ENCODE data around the gene ADGRL3. TPM values are rescaled to one million over a fixed set of nuclear protein-coding genes. Genes with fewer than 3 reads are reported as not detected.

Gene ADGRL3
- polyA plus RNA-seq, 4 donors, result 24.8 to 61.0 (median 30.1) TPM

GRCh38 chr4:62023633-62024032 lies 823.5 kb downstream of the ADGRL3 start:
- no peak for DNase-seq (ENCODE audit: low read depth in 4 of 4, low spot score in 3 of 4)

GRCh38 chr4:62028745-62029144 lies 828.6 kb downstream of the ADGRL3 start:
- no peak for DNase-seq (ENCODE audit: low read depth in 4 of 4, low spot score in 3 of 4)

DNA sequence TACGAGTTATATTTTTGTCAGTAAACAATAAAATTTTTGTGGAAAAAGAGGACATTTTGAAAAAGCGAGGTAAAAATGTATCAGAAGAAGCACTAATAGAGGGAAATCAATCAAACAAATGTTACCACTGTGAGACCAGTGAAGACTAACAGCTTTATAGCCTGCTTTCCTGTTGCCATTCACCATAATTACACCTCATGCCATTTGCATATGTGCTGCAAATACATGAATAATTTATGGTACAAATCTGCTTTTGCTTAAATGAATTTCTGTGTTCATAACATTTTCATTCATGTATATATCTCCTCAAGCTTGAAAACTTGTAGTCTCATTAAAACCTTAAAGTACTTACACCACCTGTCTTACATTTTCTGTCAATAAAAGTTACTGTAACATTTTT lies 830.8 kb downstream of the ADGRL3 start:
- no peak for DNase-seq (ENCODE audit: low read depth in 4 of 4, low spot score in 3 of 4)

- DNase-seq (ENCODE audit: low read depth in 4 of 4, low spot score in 3 of 4), result peak in 1 of 4 donors; percentile 16
Measured at GRCh38 chr4:62037571-62037970, 837.4 kb downstream of the ADGRL3 start.

DNA sequence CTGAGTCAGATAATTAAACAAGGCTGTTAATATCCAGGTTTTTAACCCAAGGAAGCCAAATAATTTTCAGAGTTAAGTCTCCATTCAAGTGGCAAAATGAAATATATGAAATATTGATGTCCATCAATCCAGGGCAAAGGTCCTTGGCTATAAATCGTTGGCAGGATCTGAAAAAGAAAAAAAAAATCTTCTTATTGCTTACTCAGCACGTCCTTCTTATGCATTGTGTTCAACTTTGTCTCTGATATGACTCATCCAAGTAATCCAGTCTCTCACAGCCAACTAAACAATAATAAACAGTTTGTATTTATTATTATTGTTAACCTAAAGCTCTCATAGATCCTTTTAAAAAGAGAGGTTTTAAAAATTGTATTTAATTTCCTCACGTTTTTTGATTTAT lies 851.2 kb downstream of the ADGRL3 start:
- DNase-seq (ENCODE audit: low read depth in 4 of 4, low spot score in 3 of 4), result no peak

DNA sequence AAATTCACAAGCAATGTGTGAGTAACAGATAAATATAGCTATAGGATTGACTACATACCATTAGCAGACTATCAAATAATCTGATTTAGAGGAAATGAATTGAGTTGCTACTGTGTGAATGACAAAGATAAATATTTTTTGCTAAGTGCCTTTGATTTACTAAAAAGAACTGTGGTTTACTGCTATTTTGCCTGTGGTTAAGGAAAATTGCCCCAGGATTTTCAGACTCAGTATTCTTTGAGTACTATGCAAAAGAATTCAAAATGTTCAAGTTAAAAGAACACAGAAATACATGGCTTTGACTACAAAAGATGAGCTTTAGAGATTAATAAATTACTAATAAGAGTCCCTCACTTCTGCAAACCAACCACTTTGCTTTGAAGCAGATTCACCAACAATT lies 853.8 kb downstream of the ADGRL3 start:
- no peak for DNase-seq (ENCODE audit: low read depth in 4 of 4, low spot score in 3 of 4)

GRCh38 chr4:62057031-62057430 lies 856.9 kb downstream of the ADGRL3 start:
- DNase-seq (ENCODE audit: low read depth in 4 of 4, low spot score in 3 of 4), result no peak

DNA sequence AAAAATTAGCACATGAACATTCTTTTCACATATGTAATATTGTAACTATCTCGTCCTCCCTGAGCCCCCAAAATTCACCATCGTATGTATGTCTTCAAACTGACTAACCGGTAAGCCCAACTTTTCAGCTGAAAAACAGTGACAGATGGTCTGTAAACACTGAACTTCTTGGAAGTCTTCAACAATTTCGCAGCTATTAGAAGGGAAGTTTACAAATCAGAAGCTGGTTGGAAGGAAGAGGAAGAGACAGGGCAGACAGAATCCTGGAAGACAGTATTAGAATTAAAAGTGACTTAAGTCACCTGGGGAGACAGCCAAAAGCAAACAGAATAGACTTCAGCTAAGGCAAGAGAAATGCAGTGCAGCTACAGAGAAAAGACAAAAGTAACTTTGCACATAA lies 858.4 kb downstream of the ADGRL3 start:
- no peak for DNase-seq (ENCODE audit: low read depth in 4 of 4, low spot score in 3 of 4)

DNA sequence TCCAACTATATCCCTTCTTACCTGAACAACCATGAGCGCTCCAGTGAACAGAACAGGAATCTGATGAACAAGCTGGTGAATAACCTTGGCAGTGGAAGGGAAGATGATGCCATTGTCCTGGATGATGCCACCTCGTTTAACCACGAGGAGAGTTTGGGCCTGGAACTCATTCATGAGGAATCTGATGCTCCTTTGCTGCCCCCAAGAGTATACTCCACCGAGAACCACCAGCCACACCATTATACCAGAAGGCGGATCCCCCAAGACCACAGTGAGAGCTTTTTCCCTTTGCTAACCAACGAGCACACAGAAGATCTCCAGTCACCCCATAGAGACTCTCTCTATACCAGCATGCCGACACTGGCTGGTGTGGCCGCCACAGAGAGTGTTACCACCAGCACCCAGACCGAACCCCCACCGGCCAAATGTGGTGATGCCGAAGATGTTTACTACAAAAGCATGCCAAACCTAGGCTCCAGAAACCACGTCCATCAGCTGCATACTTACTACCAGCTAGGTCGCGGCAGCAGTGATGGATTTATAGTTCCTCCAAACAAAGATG lies 870.2 kb downstream of the ADGRL3 start:
- no peak for DNase-seq (ENCODE audit: low read depth in 4 of 4, low spot score in 3 of 4)

DNA sequence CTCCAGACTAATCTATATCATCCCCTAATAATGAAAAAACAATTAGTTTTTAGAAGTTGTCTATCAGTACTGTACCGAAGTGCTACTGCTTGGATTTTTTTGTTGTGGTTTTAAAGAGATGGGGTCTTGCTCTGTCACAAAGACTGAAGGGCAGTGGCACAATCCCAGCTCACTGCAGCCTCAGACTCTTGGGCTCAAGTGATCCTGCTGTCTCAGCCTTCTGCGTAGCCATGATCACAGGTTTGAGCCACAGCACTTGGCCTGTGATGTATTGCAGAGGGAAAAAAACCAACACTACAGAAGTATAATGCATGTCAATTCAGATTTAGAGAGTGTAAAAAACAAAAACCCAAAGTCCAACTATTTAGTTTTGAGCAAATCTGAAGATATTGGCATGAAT lies 875.0 kb downstream of the ADGRL3 start:
- DNase-seq (ENCODE audit: low read depth in 4 of 4, low spot score in 3 of 4), result no peak

GRCh38 chr4:62075521-62075920 lies 875.4 kb downstream of the ADGRL3 start:
- no peak for DNase-seq (ENCODE audit: low read depth in 4 of 4, low spot score in 3 of 4)

GRCh38 chr4:62077406-62077805 lies 877.3 kb downstream of the ADGRL3 start:
- DNase-seq (ENCODE audit: low read depth in 4 of 4, low spot score in 3 of 4), result no peak

DNA sequence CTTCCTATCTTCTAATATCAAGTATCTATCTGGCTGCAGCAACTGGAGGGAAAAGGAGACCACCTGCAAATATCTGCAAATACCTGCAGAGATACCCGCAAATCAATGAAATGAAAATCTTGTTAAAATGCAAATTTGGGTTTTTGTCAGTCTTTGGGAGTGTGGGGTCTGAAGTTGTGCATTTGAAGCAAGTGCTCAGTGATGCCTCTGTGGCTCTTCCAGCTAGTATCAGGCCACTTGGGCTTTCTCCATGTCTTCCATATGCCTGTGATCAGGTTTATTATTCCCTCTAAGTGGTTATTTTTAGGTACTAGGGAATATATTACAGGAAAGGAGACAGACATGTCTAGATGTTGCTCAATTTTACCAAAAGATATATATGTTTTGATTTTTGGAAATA lies 880.3 kb downstream of the ADGRL3 start:
- no peak for DNase-seq (ENCODE audit: low read depth in 4 of 4, low spot score in 3 of 4)

GRCh38 chr4:62087706-62088105 lies 887.6 kb downstream of the ADGRL3 start:
- no peak for DNase-seq (ENCODE audit: low read depth in 4 of 4, low spot score in 3 of 4)

DNA sequence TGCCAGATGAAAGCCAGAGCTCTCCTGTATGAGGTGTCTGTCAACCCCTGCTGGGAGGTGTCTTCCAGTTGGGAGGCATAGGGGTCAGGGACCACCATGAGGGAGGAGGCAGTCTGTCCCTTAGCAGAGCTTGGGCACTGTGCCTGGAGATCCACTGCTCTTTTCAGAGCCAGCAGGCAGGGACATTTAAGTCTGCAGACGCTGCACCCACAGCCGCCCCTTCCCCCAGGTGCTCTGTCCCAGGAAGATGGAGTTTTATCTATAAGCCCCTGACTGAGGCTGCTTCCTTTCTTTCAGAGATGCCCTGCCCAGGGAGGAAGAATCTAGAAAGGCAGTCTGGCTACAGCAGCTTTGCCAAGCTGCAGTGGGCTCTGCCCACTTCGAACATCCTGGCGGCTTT lies 893.6 kb downstream of the ADGRL3 start:
- no peak for DNase-seq (ENCODE audit: low read depth in 4 of 4, low spot score in 3 of 4)

DNA sequence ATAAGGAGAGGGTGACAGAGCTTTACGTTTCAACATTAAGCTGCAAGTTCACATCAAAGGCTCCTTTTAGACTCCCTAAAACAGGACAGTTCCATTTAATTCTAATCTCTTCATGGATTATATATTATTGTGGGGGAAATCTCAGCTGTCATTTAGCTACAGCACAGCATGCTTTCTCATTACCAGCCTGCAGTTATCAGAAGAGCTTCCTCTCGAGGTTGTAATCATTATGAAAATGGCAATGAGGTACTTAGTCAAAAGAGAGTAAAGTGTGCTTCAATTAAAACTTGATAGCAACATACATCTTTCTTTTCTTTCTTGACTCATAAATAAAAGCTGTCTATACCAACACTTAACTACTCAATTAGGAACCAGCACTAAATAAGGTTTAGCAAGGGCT lies 896.8 kb downstream of the ADGRL3 start:
- DNase-seq (ENCODE audit: low read depth in 4 of 4, low spot score in 3 of 4), result no peak

DNA sequence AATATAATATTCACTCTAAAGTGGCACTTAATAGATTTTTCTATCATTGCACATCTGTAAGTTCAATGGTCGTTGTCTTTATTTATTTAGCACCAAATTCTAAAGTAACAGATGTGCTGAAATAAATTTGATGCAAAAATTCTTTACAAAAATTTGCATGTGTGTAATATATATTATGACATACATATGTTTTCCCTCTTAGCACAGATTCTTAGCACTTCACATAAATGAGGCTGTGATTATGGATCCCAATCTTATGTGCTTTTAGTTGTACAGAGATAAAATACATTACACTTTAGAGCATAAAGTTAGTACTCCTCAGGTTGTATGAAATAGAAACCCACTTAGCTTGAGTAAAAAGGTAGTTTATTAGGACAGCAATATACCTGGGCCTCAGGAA lies 915.1 kb downstream of the ADGRL3 start:
- no peak for DNase-seq (ENCODE audit: low read depth in 4 of 4, low spot score in 3 of 4)

GRCh38 chr4:62117886-62118285 lies 917.8 kb downstream of the ADGRL3 start:
- DNase-seq (ENCODE audit: low read depth in 4 of 4, low spot score in 3 of 4), result no peak

DNA sequence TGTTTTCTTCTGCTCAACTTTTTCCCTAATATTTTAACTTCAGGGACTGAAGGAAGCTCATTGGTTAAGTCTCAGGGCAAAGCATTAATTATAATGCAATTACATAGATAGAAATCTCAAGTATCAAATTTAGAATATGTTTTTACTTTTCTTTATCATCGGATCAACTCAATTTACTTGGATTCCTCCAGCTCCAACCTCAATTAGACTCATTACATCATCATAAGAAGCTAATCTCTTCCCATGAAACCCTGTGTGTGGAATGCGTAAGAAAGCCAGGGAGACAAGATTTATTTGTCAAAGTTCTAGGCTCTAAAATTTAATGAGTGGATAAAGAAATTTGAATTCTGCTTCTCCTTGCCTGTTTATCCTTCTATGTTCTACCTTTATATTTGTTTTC lies 918.4 kb downstream of the ADGRL3 start:
- no peak for DNase-seq (ENCODE audit: low read depth in 4 of 4, low spot score in 3 of 4)

DNA sequence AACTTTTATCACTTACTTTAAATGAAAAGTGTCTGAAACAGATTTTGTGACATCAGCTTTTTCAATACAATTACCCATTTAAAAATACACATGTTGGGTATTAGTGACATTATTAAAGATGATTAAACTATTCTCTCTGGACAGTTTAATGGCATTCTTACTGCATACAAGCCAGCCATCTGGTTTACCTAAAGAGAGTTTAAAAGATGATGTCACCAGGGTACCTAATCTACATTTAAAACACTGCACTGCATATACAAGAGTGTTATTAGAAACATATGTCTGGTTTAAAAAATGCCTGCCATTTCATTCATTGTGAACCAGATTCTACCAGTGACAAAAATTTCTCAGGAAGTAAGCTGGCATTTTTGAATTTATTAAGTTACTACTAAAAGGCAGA lies 919.1 kb downstream of the ADGRL3 start:
- no peak for DNase-seq (ENCODE audit: low read depth in 4 of 4, low spot score in 3 of 4)

- DNase-seq (ENCODE audit: low read depth in 4 of 4, low spot score in 3 of 4), result no peak
Measured at GRCh38 chr4:62126064-62126732, 926.1 kb downstream of the ADGRL3 start.

Measured in left renal pelvis (tissue), 4 donors.